HG02763 (cell line): ENCODE measurements around the gene ENPP6.

Source experiments
- ATAC-seq: cut with Tn5 transposase; IDR thresholded peaks from one replicate; pipeline ENCODE4 v1.9.1; 2021; ENCODE audit warnings: mild to moderate bottlenecking, moderate library complexity; ENCODE audit not compliant: unreplicated experiment

Gene ENPP6

GRCh38 chr4:184110452-184111224 is 107.0 kb downstream of the ENPP6 start:
- no peak for ATAC-seq

GRCh38 chr4:184108006-184108501 is 109.6 kb downstream of the ENPP6 start:
- ATAC-seq = no peak

- no peak for ATAC-seq
Observed at GRCh38 chr4:184104419-184105101, 113.1 kb downstream of the ENPP6 start.

- ATAC-seq = no peak
Observed at GRCh38 chr4:184103527-184104264, 114.0 kb downstream of the ENPP6 start.

- ATAC-seq = no peak
Observed at GRCh38 chr4:184102927-184103326, 114.7 kb downstream of the ENPP6 start.

- ATAC-seq = no peak
Observed at GRCh38 chr4:184102488-184102887, 115.2 kb downstream of the ENPP6 start.

GRCh38 chr4:184101711-184102110 is 116.0 kb downstream of the ENPP6 start:
- ATAC-seq = no peak

- ATAC-seq = no peak
Observed at GRCh38 chr4:184100297-184100885, 117.3 kb downstream of the ENPP6 start.

- no peak for ATAC-seq
Observed at GRCh38 chr4:184099535-184099966, 118.1 kb downstream of the ENPP6 start.

GRCh38 chr4:184099000-184099399 is 118.7 kb downstream of the ENPP6 start:
- no peak for ATAC-seq

GRCh38 chr4:184097815-184098214 is 119.9 kb downstream of the ENPP6 start:
- no peak for ATAC-seq

- ATAC-seq = no peak
Observed at GRCh38 chr4:184097241-184097605, 120.5 kb downstream of the ENPP6 start.

- no peak for ATAC-seq
Observed at GRCh38 chr4:184096561-184097240, 121.0 kb downstream of the ENPP6 start.

- ATAC-seq = no peak
Observed at GRCh38 chr4:184094532-184095159, 123.0 kb downstream of the ENPP6 start.

GRCh38 chr4:184091986-184092385 is 125.7 kb downstream of the ENPP6 start:
- no peak for ATAC-seq

- no peak for ATAC-seq
Observed at GRCh38 chr4:184090571-184090970, 127.1 kb downstream of the ENPP6 start.

GRCh38 chr4:184080674-184081073 is 137.0 kb downstream of the ENPP6 start:
- ATAC-seq = no peak

- no peak for ATAC-seq
Observed at GRCh38 chr4:184074677-184075388, 142.8 kb downstream of the ENPP6 start.

GRCh38 chr4:184067931-184068554 is 149.6 kb downstream of the ENPP6 start:
- ATAC-seq = no peak
